Activated T-helper 2 cell treated with anti-CD3 and anti-CD28 coated beads, Interferon-gamma antibody, Interleukin-2, Interleukin-4, amounts not matched to agents 10 μg/mL and 5 μg/mL and 100 μg/mL, durations not matched to agents 14 hours and 24 hours and 36 hours (primary cell): ENCODE measurements around the gene PSMD12. TPM values are rescaled to one million over a fixed set of nuclear protein-coding genes. Genes with fewer than 3 reads are reported as not detected.
"Not testable (repeated sequence)": the region's sequence is repeated elsewhere in the genome, so short reads cannot be mapped to it uniquely, and the experiment has no call there.

ENCODE experiments used
- DNase-seq: peaks from one replicate; pipeline ENCODE4 v3.0.0; 2021; ENCODE audit warnings: low spot score
- H3K27ac Mint-ChIP-seq: one replicate; pipeline ENCODE4 v1.8.0; 2021; ENCODE audit warnings: mixed read lengths
- H3K27me3 Mint-ChIP-seq: one replicate; pipeline ENCODE4 v1.8.0; 2021; ENCODE audit warnings: low read depth, mixed read lengths
- H3K36me3 Mint-ChIP-seq: one replicate; pipeline ENCODE4 v1.8.0; 2021; ENCODE audit warnings: low read depth, mixed read lengths
- H3K4me1 Mint-ChIP-seq: one replicate; pipeline ENCODE4 v1.8.0; 2021; ENCODE audit warnings: low read depth, mixed read lengths
- H3K4me3 Mint-ChIP-seq: one replicate; pipeline ENCODE4 v1.8.0; 2021; ENCODE audit warnings: low read depth, mild to moderate bottlenecking, moderate library complexity, mixed read lengths
- H3K9me3 Mint-ChIP-seq: one replicate; pipeline ENCODE4 v1.8.0; 2021; ENCODE audit warnings: mixed read lengths
- intact Hi-C: fragments of 100-400 bp; cut with micrococcal nuclease; formaldehyde crosslinking; loops from one replicate; pipeline ENCODE4 v1.15.1; 2023
- total RNA-seq: library from RNA; stranded (reverse); gene quantifications from 2 replicates; pipeline ENCODE4 v1.2.3, GENCODE V29; 2022

PSMD12 gene
- 75.1 and 75.4 TPM in 2 replicates for total RNA-seq

GRCh38 chr17:67366193-67367157, at the start of gene PSMD12:
TSS of gene PSMD12 (minus strand) at chr17:67366577. CDS start at chr17:67366519, 58 bp downstream.
- intact Hi-C loops = loop anchor here (1.0 to 5.0 kb wide), 4 partner anchors 11 to 461 kb away; partner anchors contain the start of genes BPTF and PITPNC1
- Mint-ChIP-seq H3K4me3 (peak within 1 kb of the TSS; percentile 96), H3K36me3 (peaks cover 35% of the 10 kb centered on the region), H3K9me3 (no peaks in the 10 kb centered on the region), H3K27ac (peak within 1 kb of the TSS; percentile 95), H3K4me1 (peaks cover 45% of the 10 kb centered on the region), H3K27me3 (peaks cover 20% of the 10 kb centered on the region)
- peak; percentile 90 for DNase-seq

- intact Hi-C loops = no loop called here
- Mint-ChIP-seq H3K4me3 (no peak overlapping the region), H3K9me3 (peaks cover 9% of the 10 kb centered on the region), H3K27ac (no peak overlapping the region), H3K36me3 (peaks cover 13% of the 10 kb centered on the region), H3K27me3 (no peaks in the 10 kb centered on the region), H3K4me1 (peaks cover 3% of the 10 kb centered on the region)
- DNase-seq = no peak
Observed at GRCh38 chr17:67415291-67415690, 48.9 kb upstream of the PSMD12 start.

GRCh38 chr17:67414559-67414958, 48.2 kb upstream of the PSMD12 start:
- Mint-ChIP-seq H3K4me3 (no peak overlapping the region), H3K4me1 (peaks cover 2% of the 10 kb centered on the region), H3K9me3 (peaks cover 9% of the 10 kb centered on the region), H3K27me3 (no peaks in the 10 kb centered on the region), H3K36me3 (peaks cover 13% of the 10 kb centered on the region), H3K27ac (no peak overlapping the region)
- DNase-seq = no peak
- intact Hi-C loops = no loop called here

GRCh38 chr17:67414130-67414529, 47.8 kb upstream of the PSMD12 start:
- intact Hi-C loops = no loop called here
- H3K27ac Mint-ChIP-seq = no peak overlapping the region
- H3K36me3 Mint-ChIP-seq = peaks cover 13% of the 10 kb centered on the region
- H3K9me3 Mint-ChIP-seq = peaks cover 9% of the 10 kb centered on the region
- H3K4me3 Mint-ChIP-seq = no peak overlapping the region
- no peaks in the 10 kb centered on the region for H3K27me3 Mint-ChIP-seq
- H3K4me1 Mint-ChIP-seq = peaks cover 2% of the 10 kb centered on the region
- no peak for DNase-seq

GRCh38 chr17:67413388-67413787, 47.0 kb upstream of the PSMD12 start:
- H3K4me3 Mint-ChIP-seq = no peak overlapping the region
- H3K36me3 Mint-ChIP-seq = peaks cover 13% of the 10 kb centered on the region
- peaks cover 4% of the 10 kb centered on the region for H3K4me1 Mint-ChIP-seq
- no peak overlapping the region for H3K27ac Mint-ChIP-seq
- peaks cover 9% of the 10 kb centered on the region for H3K9me3 Mint-ChIP-seq
- no peak for DNase-seq
- intact Hi-C loops = no loop called here
- no peaks in the 10 kb centered on the region for H3K27me3 Mint-ChIP-seq

- DNase-seq = no peak
- intact Hi-C loops = no loop called here
- H3K27ac Mint-ChIP-seq = no peak overlapping the region
- H3K4me3 Mint-ChIP-seq = no peak overlapping the region
- H3K27me3 Mint-ChIP-seq = no peaks in the 10 kb centered on the region
- H3K9me3 Mint-ChIP-seq = peaks cover 9% of the 10 kb centered on the region
- H3K36me3 Mint-ChIP-seq = peaks cover 13% of the 10 kb centered on the region
- peaks cover 1% of the 10 kb centered on the region for H3K4me1 Mint-ChIP-seq
Observed at GRCh38 chr17:67412941-67413340, 46.6 kb upstream of the PSMD12 start.

GRCh38 chr17:67412032-67412431, 45.7 kb upstream of the PSMD12 start:
- peaks cover 3% of the 10 kb centered on the region for H3K4me1 Mint-ChIP-seq
- intact Hi-C loops = no loop called here
- H3K27ac Mint-ChIP-seq = no peak overlapping the region

GRCh38 chr17:67411397-67411796, 45.0 kb upstream of the PSMD12 start:
- Mint-ChIP-seq H3K27me3 (no peaks in the 10 kb centered on the region), H3K27ac (no peak overlapping the region), H3K4me3 (no peak overlapping the region), H3K36me3 (peaks cover 13% of the 10 kb centered on the region), H3K9me3 (peaks cover 9% of the 10 kb centered on the region), H3K4me1 (peaks cover 5% of the 10 kb centered on the region)
- intact Hi-C loops = no loop called here
- no peak for DNase-seq

More at GRCh38 chr17:67412032-67412431, 45.7 kb upstream of the PSMD12 start:
- Mint-ChIP-seq H3K9me3 (peaks cover 9% of the 10 kb centered on the region), H3K4me3 (no peak overlapping the region), H3K27me3 (no peaks in the 10 kb centered on the region), H3K36me3 (peaks cover 13% of the 10 kb centered on the region)
- DNase-seq = no peak

- H3K27me3 Mint-ChIP-seq, DNase-seq, H3K4me3 Mint-ChIP-seq, H3K9me3 Mint-ChIP-seq, intact Hi-C loops, H3K27ac Mint-ChIP-seq, H3K36me3 Mint-ChIP-seq: not testable (repeated sequence)
- peaks cover 10% of the 10 kb centered on the region for H3K4me1 Mint-ChIP-seq
Observed at GRCh38 chr17:67408455-67408830, 42.1 kb upstream of the PSMD12 start.

- DNase-seq = no peak
- Mint-ChIP-seq H3K36me3 (peaks cover 11% of the 10 kb centered on the region), H3K9me3 (no peaks in the 10 kb centered on the region), H3K4me3 (no peak overlapping the region), H3K27me3 (no peaks in the 10 kb centered on the region), H3K27ac (no peak overlapping the region), H3K4me1 (peaks cover 43% of the 10 kb centered on the region)
- intact Hi-C loops = no loop called here
Observed at GRCh38 chr17:67403483-67403882, 37.1 kb upstream of the PSMD12 start.

- Mint-ChIP-seq H3K36me3 (peaks cover 15% of the 10 kb centered on the region), H3K9me3 (no peaks in the 10 kb centered on the region), H3K4me1 (peaks cover 47% of the 10 kb centered on the region), H3K4me3 (no peak overlapping the region), H3K27me3 (no peaks in the 10 kb centered on the region), H3K27ac (no peak overlapping the region)
- no peak for DNase-seq
- intact Hi-C loops = no loop called here
Observed at GRCh38 chr17:67403065-67403464, 36.7 kb upstream of the PSMD12 start.

- no peak for DNase-seq
- Mint-ChIP-seq H3K4me1 (peaks cover 44% of the 10 kb centered on the region), H3K36me3 (peaks cover 16% of the 10 kb centered on the region), H3K4me3 (peak overlapping the region; percentile 14), H3K9me3 (no peaks in the 10 kb centered on the region), H3K27ac (peak overlapping the region; percentile 39), H3K27me3 (no peaks in the 10 kb centered on the region)
- intact Hi-C loops = no loop called here
Observed at GRCh38 chr17:67401598-67402504, 35.5 kb upstream of the PSMD12 start.
